HepG2 (cell line): ENCODE measurements around the gene SSBP2. TPM values are rescaled to one million over a fixed set of nuclear protein-coding genes. Genes with fewer than 3 reads are reported as not detected.

Experiments used
- ATAC-seq: fragments of 200-7000 bp; cut with Tn5 transposase; 3 replicates; pipeline ENCODE4 v1.9.1; 2020; ENCODE audit warnings: mild to moderate bottlenecking, moderate library complexity
- BruUV-seq: library from RNA; stranded (reverse); fragments of 400-500 nt; replicated peaks from 2 replicates; lab custom pipeline; 2021; lab: Mats Ljungman, UMichigan
- CTCF ChIA-PET: fragments of 300-600 bp; formaldehyde crosslinking; extraction: SDS; loops from one replicate; lab custom pipeline; 2021; ENCODE audit warnings: low total read pairs, inconsistent platforms, low intra/inter-chr PET ratio; lab: Yijun Ruan, JAX
- POLR2A ChIA-PET: fragments of 350-600 bp; sonication (Branson Sonifier 250); formaldehyde crosslinking; loops from one replicate; lab custom pipeline; 2020; ENCODE audit warnings: antibody characterized with exemption, inconsistent platforms; lab: Yijun Ruan, JAX
- DNase-seq: peaks from one replicate; pipeline ENCODE4 v3.0.0-alpha.2; 2015; ENCODE audit warnings: low spot score
- FAIRE-seq: peaks from 3 replicates; lab custom pipeline; 2011; peaks lifted over from hg19 to GRCh38; lab: Jason Lieb, UNC
- H2AFZ ChIP-seq: one replicate; pipeline ENCODE4 v1.6.1; 2011; ENCODE audit warnings: low read length, inconsistent platforms
- H3K27ac ChIP-seq: fragments of 300-600 bp; 3 replicates; pipeline ENCODE4 v1.8.0; 2011; ENCODE audit warnings: mixed run types, mild to moderate bottlenecking, mixed read lengths, low read length, inconsistent platforms; ENCODE audit not compliant: insufficient read depth; ENCODE audit errors: extremely low read length
- H3K27me3 ChIP-seq, 2 experiments: fragments of 200-600 bp in 1 of 2; 2 replicates in 1 of 2; 3 replicates in 1 of 2; pipeline versions ENCODE4 v1.6.0 to v1.8.0; 2011; ENCODE audit warnings: low read length in 2 of 2, mild to moderate bottlenecking in 2 of 2, moderate library complexity in 2 of 2, inconsistent platforms in 1 of 2; ENCODE audit not compliant: insufficient read depth in 2 of 2, control insufficient read depth in 1 of 2
- H3K36me3 ChIP-seq, 2 experiments: fragments of 200-600 bp in 1 of 2; replicated peaks in 1 of 2; 2 replicates in 1 of 2; 3 replicates in 1 of 2; pipeline versions ENCODE4 v1.5.1 to v1.8.0; 2011; ENCODE audit warnings: low read length in 2 of 2, inconsistent platforms in 1 of 2; ENCODE audit not compliant: insufficient read depth in 2 of 2, control insufficient read depth in 1 of 2
- H3K4me1 ChIP-seq: 2 replicates; pipeline ENCODE4 v1.5.1; 2012; ENCODE audit warnings: low read length, inconsistent platforms; ENCODE audit not compliant: insufficient read depth
- H3K4me2 ChIP-seq: 2 replicates; pipeline ENCODE4 v1.6.0; 2011; ENCODE audit warnings: low read depth, low read length, inconsistent platforms
- H3K4me3 ChIP-seq, 3 experiments: fragments of 200-600 bp in 1 of 3; sonication (generic), shearing (Covaris generic) in 1 of 3; replicated peaks in 1 of 3; 2 replicates each; pipeline ENCODE4 v1.5.1; 2011 to 2016; ENCODE audit warnings: low read length in 3 of 3, inconsistent platforms in 2 of 3, low read depth in 2 of 3, mild to moderate bottlenecking in 2 of 3, control low read depth in 1 of 3, mixed read lengths in 1 of 3; ENCODE audit not compliant: insufficient read depth in 1 of 3
- H3K79me2 ChIP-seq: one replicate; pipeline ENCODE4 v1.6.1; 2011; ENCODE audit warnings: low read length, inconsistent platforms; ENCODE audit not compliant: insufficient read depth
- H3K9ac ChIP-seq: 2 replicates; pipeline ENCODE4 v1.6.0; 2011; ENCODE audit warnings: mild to moderate bottlenecking, low read depth, low read length, inconsistent platforms; ENCODE audit not compliant: insufficient read depth
- H3K9me3 ChIP-seq: 2 replicates; pipeline ENCODE4 v1.5.1; 2012; ENCODE audit warnings: mild to moderate bottlenecking, low read length
- H4K20me1 ChIP-seq: 2 replicates; pipeline ENCODE4 v1.6.0; 2011; ENCODE audit warnings: inconsistent platforms, mild to moderate bottlenecking, low read length, moderate library complexity; ENCODE audit not compliant: insufficient read depth
- ATF7 ChIP-seq, 2 experiments: fragments of 450-650 bp in 1 of 2; sonication (generic) in 1 of 2; formaldehyde crosslinking in 1 of 2; IDR thresholded peaks; 2 replicates each; pipeline versions ENCODE4 v1.4.0 to v1.6.1; 2016 to 2020; ENCODE audit warnings: antibody characterized with exemption in 1 of 2, mild to moderate bottlenecking in 1 of 2, missing genetic modification reagents in 1 of 2
- CEBPB ChIP-seq: IDR thresholded peaks from 2 replicates; pipeline ENCODE4 v1.6.1; 2011; ENCODE audit warnings: low read depth, low read length, improper control_type of control experiment, borderline replicate concordance
- ELF1 ChIP-seq: sonication (generic); formaldehyde crosslinking; IDR thresholded peaks from 2 replicates; pipeline ENCODE4 v1.4.0; 2020; ENCODE audit warnings: missing genetic modification reagents
- HDAC2 ChIP-seq: sonication (generic); formaldehyde crosslinking; IDR thresholded peaks from 2 replicates; pipeline ENCODE4 v1.4.0; 2020; ENCODE audit warnings: missing genetic modification reagents
- HNF4G ChIP-seq, 2 experiments: sonication (generic) in 1 of 2; formaldehyde crosslinking in 1 of 2; IDR thresholded peaks; 2 replicates each; pipeline versions ENCODE4 v1.4.0 to v1.6.1; 2011 to 2020; ENCODE audit warnings: borderline replicate concordance in 2 of 2, low read depth in 2 of 2, mild to moderate bottlenecking in 2 of 2, low read length in 1 of 2, missing genetic modification reagents in 1 of 2, moderate library complexity in 1 of 2
- HNRNPH1 ChIP-seq: fragments of 200-400 bp; formaldehyde crosslinking; optimal IDR thresholded peaks from 2 replicates; pipeline ENCODE3; 2017; ENCODE audit warnings: mild to moderate bottlenecking, low read depth, low read length
- KDM5B ChIP-seq: sonication (generic); formaldehyde crosslinking; IDR thresholded peaks from 2 replicates; pipeline ENCODE4 v1.4.0; 2020; ENCODE audit warnings: missing genetic modification reagents, mild to moderate bottlenecking, borderline replicate concordance
- MBNL3 ChIP-seq: fragments of 250-450 bp; sonication (Bioruptor Pico); conservative IDR thresholded peaks from 2 replicates; pipeline ENCODE4 v1.8.0; 2022; ENCODE audit warnings: mild to moderate bottlenecking, inconsistent platforms
- NR2F6 ChIP-seq, 2 experiments: IDR thresholded peaks; 2 replicates each; pipeline ENCODE4 v1.6.1; 2016; ENCODE audit warnings: antibody characterized with exemption in 1 of 2, mild to moderate bottlenecking in 1 of 2
- POGZ ChIP-seq: sonication (generic); formaldehyde crosslinking; IDR thresholded peaks from 2 replicates; pipeline ENCODE4 v1.4.0; 2020; ENCODE audit warnings: mild to moderate bottlenecking, missing genetic modification reagents
- RAD21 ChIP-seq: fragments of 450-650 bp; formaldehyde crosslinking; IDR thresholded peaks from 2 replicates; pipeline ENCODE4 v1.5.0; 2020; ENCODE audit warnings: mild to moderate bottlenecking
- SMARCC2 ChIP-seq: fragments of 450-650 bp; IDR thresholded peaks from 2 replicates; pipeline ENCODE4 v1.6.1; 2017; ENCODE audit warnings: antibody characterized with exemption, mild to moderate bottlenecking
- ZNF121 ChIP-seq: sonication (generic); formaldehyde crosslinking; IDR thresholded peaks from 2 replicates; pipeline ENCODE4 v1.5.0; 2020; ENCODE audit warnings: mild to moderate bottlenecking, missing genetic modification reagents
- ZNF30 ChIP-seq: sonication (generic); formaldehyde crosslinking; IDR thresholded peaks from 2 replicates; pipeline ENCODE4 v1.5.0; 2020; ENCODE audit warnings: mild to moderate bottlenecking, missing genetic modification reagents
- ZNF552 ChIP-seq: sonication (generic); formaldehyde crosslinking; IDR thresholded peaks from 2 replicates; pipeline ENCODE4 v1.9.0; 2022; ENCODE audit warnings: missing genetic modification reagents, mild to moderate bottlenecking, borderline replicate concordance
- ZNF652 ChIP-seq: IDR thresholded peaks from 2 replicates; pipeline ENCODE4 v1.6.1; 2016; ENCODE audit warnings: low read depth, borderline replicate concordance
- WGBS: methylation state at CpG from one replicate; pipeline ENCODE4 v1.1.6; 2017; ENCODE audit warnings: low lambda C conversion rate; 5-methylcytosine and 5-hydroxymethylcytosine counted together
- in situ Hi-C: cut with HindIII; loops from 2 replicates; pipeline ENCODE4 v1.10.0; 2017; ENCODE audit warnings: low pct_unique_long_range_greater_than_20kb; ENCODE audit not compliant: extremely low pct_ligation_motif_present
- intact Hi-C: fragments of 100-400 bp; cut with micrococcal nuclease; formaldehyde crosslinking; loops from one replicate; pipeline ENCODE4 v1.10.0; 2022; ENCODE audit not compliant: unreplicated experiment
- polyA plus RNA-seq, 8 experiments: library from polyadenylated mRNA; depleted of rRNA in 3 of 8; stranded (reverse) in 7 of 8; unstranded in 1 of 8; fragments of >200 nt; fragmentation: Illumina TruSeq in 4 of 8; extraction: Trizol in 4 of 8; gene quantifications; 2 replicates each; pipeline versions ENCODE4 v1.2.1 to v1.2.3, GENCODE V29; 2011 to 2016; ENCODE audit warnings: low read depth in 4 of 8, missing spikeins in 1 of 8, mixed read lengths in 1 of 8; ENCODE audit not compliant: insufficient read depth in 1 of 8
- total RNA-seq, 5 experiments: library from RNA; depleted of rRNA; stranded (reverse); fragments of >200 nt; fragmentation: Illumina TruSeq; extraction: Trizol; gene quantifications; 2 replicates each; pipeline ENCODE4 v1.2.3, GENCODE V29; 2016; ENCODE audit warnings: low read depth in 1 of 5
- TF ChIP-seq, protein P1 (sequence below): sonication (generic); formaldehyde crosslinking; IDR thresholded peaks from 2 replicates; pipeline ENCODE4 v1.5.1; 2020; ENCODE audit warnings: missing genetic modification reagents, mild to moderate bottlenecking, borderline replicate concordance
- TF ChIP-seq, protein P2 (sequence below): IDR thresholded peaks from 2 replicates; pipeline ENCODE4 v1.6.1; 2016; ENCODE audit warnings: mild to moderate bottlenecking
- TF ChIP-seq, protein P3 (sequence below): sonication (generic); formaldehyde crosslinking; IDR thresholded peaks from 2 replicates; pipeline ENCODE4 v1.5.0; 2020; ENCODE audit warnings: mild to moderate bottlenecking, missing genetic modification reagents
- TF ChIP-seq, protein P4 (sequence below): sonication (generic); formaldehyde crosslinking; IDR thresholded peaks from 2 replicates; pipeline ENCODE4 v1.5.0; 2020; ENCODE audit warnings: mild to moderate bottlenecking, missing genetic modification reagents, moderate library complexity

Gene SSBP2
- total and polyA plus RNA-seq, 2 of the 13 experiments (the other 11 are each of a cell fraction or from before 2014, with no cell fraction given) = 0.16 TPM; not detected in 1

DNA sequence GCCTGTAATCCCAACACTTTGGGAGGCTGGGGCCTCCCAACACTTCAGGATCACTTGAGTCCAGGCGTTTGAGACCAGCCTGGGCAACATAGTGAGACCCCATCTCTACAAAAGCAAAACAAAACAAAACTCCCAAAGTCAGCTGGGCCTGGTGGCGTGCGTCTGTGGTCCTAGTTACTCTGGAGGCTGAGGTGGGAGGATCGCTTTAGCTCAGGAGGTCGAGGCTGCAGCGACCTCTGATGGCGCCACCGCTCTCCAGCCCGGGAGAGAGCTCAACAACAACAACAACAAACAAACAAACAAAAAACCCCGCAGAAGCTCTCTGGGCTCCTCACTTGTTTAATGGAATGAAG is 357.5 kb downstream of the SSBP2 start:
- H3K4me3 ChIP-seq = peak overlapping the region in 2 of 3 experiments; percentile 28 to 64; a peak in 2 of 6 replicates
- TF ChIP-seq ZNF30 (CRISPR knock-in tag) (no peak), KDM5B (CRISPR knock-in tag) (no peak), ZNF652 (CRISPR knock-in tag) (no peak), MBNL3 (CRISPR knock-in tag) (no peak), HDAC2 (CRISPR knock-in tag) (no peak), ZNF121 (peak; percentile 48), HNRNPH1 (no peak), CEBPB (no peak), HNF4G (IDR thresholded peaks at IDR 0.05; ENCODE audit: borderline replicate concordance, low read depth, low read length) (no peak), HNF4G (CRISPR knock-in tag; IDR thresholded peaks at IDR 0.05; ENCODE audit: borderline replicate concordance, low read depth) (no peak), NR2F6 (IDR thresholded peaks at IDR 0.05) (no peak), NR2F6 (CRISPR knock-in tag; IDR thresholded peaks at IDR 0.05) (no peak), ZNF552 (no peak), ELF1 (CRISPR knock-in tag) (no peak), POGZ (no peak), RAD21 (CRISPR knock-in tag) (no peak), SMARCC2 (no peak), ATF7 (IDR thresholded peaks at IDR 0.05) (no peak), ATF7 (CRISPR knock-in tag; IDR thresholded peaks at IDR 0.05) (no peak)
- TF ChIP-seq, protein P1, sequence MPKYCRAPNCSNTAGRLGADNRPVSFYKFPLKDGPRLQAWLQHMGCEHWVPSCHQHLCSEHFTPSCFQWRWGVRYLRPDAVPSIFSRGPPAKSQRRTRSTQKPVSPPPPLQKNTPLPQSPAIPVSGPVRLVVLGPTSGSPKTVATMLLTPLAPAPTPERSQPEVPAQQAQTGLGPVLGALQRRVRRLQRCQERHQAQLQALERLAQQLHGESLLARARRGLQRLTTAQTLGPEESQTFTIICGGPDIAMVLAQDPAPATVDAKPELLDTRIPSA (CRISPR knock-in tag) = no peak
- TF ChIP-seq, protein P2, sequence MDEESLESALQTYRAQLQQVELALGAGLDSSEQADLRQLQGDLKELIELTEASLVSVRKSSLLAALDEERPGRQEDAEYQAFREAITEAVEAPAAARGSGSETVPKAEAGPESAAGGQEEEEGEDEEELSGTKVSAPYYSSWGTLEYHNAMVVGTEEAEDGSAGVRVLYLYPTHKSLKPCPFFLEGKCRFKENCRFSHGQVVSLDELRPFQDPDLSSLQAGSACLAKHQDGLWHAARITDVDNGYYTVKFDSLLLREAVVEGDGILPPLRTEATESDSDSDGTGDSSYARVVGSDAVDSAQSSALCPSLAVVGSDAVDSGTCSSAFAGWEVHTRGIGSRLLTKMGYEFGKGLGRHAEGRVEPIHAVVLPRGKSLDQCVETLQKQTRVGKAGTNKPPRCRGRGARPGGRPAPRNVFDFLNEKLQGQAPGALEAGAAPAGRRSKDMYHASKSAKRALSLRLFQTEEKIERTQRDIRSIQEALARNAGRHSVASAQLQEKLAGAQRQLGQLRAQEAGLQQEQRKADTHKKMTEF = no peak
- TF ChIP-seq, protein P3, sequence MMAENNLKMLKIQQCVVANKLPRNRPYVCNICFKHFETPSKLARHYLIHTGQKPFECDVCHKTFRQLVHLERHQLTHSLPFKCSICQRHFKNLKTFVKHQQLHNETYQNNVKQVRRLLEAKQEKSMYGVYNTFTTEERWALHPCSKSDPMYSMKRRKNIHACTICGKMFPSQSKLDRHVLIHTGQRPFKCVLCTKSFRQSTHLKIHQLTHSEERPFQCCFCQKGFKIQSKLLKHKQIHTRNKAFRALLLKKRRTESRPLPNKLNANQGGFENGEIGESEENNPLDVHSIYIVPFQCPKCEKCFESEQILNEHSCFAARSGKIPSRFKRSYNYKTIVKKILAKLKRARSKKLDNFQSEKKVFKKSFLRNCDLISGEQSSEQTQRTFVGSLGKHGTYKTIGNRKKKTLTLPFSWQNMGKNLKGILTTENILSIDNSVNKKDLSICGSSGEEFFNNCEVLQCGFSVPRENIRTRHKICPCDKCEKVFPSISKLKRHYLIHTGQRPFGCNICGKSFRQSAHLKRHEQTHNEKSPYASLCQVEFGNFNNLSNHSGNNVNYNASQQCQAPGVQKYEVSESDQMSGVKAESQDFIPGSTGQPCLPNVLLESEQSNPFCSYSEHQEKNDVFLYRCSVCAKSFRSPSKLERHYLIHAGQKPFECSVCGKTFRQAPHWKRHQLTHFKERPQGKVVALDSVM (CRISPR knock-in tag) = peak; percentile 99
- TF ChIP-seq, protein P4, sequence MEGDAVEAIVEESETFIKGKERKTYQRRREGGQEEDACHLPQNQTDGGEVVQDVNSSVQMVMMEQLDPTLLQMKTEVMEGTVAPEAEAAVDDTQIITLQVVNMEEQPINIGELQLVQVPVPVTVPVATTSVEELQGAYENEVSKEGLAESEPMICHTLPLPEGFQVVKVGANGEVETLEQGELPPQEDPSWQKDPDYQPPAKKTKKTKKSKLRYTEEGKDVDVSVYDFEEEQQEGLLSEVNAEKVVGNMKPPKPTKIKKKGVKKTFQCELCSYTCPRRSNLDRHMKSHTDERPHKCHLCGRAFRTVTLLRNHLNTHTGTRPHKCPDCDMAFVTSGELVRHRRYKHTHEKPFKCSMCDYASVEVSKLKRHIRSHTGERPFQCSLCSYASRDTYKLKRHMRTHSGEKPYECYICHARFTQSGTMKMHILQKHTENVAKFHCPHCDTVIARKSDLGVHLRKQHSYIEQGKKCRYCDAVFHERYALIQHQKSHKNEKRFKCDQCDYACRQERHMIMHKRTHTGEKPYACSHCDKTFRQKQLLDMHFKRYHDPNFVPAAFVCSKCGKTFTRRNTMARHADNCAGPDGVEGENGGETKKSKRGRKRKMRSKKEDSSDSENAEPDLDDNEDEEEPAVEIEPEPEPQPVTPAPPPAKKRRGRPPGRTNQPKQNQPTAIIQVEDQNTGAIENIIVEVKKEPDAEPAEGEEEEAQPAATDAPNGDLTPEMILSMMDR (CRISPR knock-in tag) = peak; percentile 42; the same call in 1 of the 2 replicates

More for the DNA sequence above, 357.5 kb downstream of the SSBP2 start:
- no peaks in the 10 kb centered on the region for H3K79me2 ChIP-seq
- no peaks in the 10 kb centered on the region for H3K36me3 ChIP-seq
- no peaks in the 10 kb centered on the region for H3K9me3 ChIP-seq
- peak overlapping the region; percentile 67 for H3K4me2 ChIP-seq
- no peak overlapping the region for H3K9ac ChIP-seq
- FAIRE-seq (no peak), ATAC-seq (no peak; the same call in 2 of the 3 replicates), DNase-seq (no peak)
- BruUV-seq = no TSS peak
- in situ Hi-C loops = no loop called here
- no peaks in the 10 kb centered on the region for H4K20me1 ChIP-seq
- no peak overlapping the region for H3K27ac ChIP-seq
- POLR2A ChIA-PET = no interaction called here
- H3K4me1 ChIP-seq = no peaks in the 10 kb centered on the region
- CTCF ChIA-PET = no interaction called here
- H2AFZ ChIP-seq = no peak overlapping the region
- 8% methylated on average over 6 of the region's 10 CpGs for WGBS
- H3K27me3 ChIP-seq = peaks cover 2 to 17% of the 10 kb centered on the region in 2 experiments; a peak in 3 of 5 replicates
- intact Hi-C loops = no loop called here
